ENCODE data around the gene CEP63.
A peak's percentile ranks its signal among the peaks of the same experiment; 100 is the strongest.
"Not testable (repeated sequence)": the region's sequence is repeated elsewhere in the genome, so short reads cannot be mapped to it uniquely, and the experiment has no call there.

Gene CEP63

DNA sequence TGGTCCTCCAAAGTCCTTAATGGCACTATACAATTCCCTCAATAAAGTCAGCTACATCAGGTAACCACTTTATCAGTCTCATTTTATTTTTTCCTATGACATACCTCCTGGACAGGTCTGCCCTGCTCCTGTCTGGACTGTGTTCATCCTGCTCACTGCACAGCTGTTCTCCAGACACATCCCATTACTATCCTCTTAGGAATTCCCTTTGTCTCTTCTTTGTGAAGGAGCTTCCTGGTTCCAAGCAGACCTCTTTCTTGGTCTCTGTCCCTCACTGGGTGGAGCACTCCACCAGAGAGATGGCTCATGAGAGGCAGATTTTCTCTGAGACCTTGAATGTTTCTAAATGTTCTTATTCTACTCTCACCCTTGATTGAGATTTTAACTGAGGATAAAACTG lies 104.9 kb downstream of the CEP63 start:
- no peak for DNase-seq

GRCh38 chr3:134592806-134593205 lies 106.9 kb downstream of the CEP63 start:
- DNase-seq = no peak

- DNase-seq = no peak
Observed at GRCh38 chr3:134594331-134594741, 108.5 kb downstream of the CEP63 start.

GRCh38 chr3:134594986-134595385 lies 109.1 kb downstream of the CEP63 start:
- DNase-seq = not testable (repeated sequence)

DNA sequence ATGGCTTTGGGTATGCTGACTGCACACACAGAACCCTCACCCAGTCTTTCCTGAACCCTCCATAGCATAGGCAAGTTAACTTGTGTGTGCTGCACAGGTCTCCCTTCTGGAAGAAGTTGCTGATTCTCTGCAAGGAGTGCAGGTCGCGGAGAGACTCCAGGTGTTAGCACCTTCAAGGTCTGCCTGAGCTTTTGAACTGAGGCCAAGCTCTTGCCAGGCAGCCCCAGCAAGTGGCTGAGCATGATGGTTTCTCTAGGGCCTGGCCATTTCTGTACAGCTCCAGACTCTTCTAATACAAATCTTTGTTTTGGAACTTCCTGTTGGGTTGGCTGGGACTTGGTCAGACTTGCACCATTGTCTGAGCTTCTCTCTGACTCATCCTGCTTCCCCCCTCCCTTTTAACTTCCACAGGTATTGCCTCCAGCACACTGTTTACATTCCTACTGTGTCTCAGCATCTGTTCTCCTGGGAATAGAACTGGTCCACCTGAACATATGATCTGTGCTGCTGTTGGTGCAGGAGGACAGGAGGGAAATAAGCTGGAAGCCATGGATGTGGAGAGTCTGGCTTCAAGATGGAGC lies 111.6 kb downstream of the CEP63 start:
- DNase-seq = no peak

DNA sequence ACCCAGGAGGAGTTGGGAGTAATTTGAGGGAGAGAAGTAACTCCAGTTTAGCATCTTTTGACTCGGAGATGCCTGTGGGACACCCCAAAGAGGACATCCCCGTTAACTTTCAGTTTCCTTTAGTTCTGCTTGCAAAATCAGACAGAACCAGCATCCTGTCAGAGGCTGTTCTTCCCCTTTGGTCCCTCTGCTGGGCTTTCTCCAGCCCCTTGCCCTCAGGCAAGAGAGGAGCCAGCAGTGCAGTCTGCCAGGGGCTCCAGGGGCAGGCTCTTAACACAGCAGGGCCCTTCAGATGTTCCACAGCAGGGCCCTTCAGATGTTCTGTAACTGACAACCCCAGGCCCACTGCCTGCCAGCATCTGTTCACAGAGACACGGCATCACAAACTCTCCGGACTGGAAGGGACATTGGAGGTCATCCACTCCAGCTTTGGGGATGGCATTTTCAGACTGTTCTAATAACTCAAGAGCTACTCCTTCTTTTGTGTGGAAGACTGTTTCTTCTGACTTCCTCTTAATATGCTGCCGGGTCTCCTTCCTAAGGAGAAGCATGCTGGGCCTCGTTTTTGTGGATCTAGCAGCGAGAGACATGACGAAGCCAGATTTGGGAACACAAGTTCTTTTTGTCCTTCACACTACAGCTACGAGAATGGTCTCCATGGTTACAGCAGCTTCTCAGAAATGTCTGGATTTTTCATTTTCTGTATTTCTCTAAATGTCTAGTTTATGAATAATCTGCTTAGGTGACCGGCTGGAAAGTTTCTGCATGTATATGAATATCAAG lies 113.1 kb downstream of the CEP63 start:
- DNase-seq = no peak

DNA sequence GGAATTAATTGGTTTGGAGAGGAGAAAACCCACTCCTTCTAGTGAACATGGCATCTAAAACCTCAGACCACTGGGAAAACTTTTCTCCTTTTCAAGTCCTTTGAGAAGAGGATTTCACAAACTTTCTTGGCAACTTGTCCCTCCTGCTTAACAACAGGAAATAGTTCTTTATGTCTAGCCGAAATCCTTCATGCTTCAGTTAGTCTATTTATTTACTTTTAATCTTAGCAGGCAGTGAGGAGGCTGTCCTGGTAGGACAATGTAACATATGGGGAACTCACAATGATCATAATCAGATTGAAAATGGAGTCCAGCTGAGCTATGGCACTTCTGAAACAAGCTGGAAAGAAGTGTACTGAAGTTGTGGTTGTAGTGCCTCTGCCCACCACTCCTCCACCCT lies 114.3 kb downstream of the CEP63 start:
- DNase-seq = no peak

- peak; percentile 67 for DNase-seq
Observed at GRCh38 chr3:134600685-134601463, 115.0 kb downstream of the CEP63 start.

DNA sequence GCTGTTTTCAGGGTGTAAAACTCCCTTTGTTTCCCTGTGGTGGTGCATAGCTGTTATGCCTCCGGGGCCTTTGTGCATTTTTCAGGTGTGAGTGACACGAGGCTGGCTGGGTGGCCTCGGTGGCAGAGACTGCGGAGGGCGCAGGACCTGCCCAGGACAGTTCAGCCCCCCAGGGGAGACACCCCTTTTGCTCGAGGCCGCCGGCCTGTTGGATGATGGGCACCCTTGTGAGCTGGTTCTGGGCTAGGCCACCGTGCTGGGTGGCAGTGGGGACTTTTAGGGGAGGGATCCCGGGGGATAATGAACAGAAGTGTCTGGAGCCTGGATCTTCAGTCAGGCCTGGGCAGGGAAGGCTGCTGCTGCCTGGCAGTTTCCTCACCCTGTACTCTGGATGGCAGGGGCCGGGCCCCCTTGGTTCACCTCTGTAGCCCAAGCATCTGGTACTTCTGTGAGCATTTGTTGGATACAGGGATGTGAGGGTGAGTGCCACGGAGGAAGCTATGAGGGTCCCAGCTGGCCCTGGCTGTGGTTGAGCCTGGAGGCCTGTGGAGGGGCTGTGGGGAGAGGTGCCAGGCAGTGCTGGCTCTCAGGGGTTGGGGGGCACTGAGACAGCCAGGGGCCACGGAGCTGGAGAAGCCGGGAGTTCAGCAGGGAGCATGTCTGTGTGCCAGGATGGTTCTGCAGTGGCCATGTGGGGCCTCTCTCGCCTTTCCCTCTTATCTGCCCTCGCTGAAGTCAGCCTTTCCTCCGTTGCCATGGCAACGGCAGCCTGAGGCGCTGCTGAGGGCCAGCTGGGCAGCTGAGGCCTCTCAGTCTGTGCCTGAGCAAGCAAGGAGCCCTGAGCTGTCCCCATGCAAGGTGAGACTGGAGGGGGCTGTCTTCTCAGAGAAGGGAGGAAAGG lies 115.9 kb downstream of the CEP63 start:
- DNase-seq = no peak

- no peak for DNase-seq
Observed at GRCh38 chr3:134602440-134602814, 116.6 kb downstream of the CEP63 start.

GRCh38 chr3:134603480-134603879 lies 117.6 kb downstream of the CEP63 start:
- no peak for DNase-seq

DNA sequence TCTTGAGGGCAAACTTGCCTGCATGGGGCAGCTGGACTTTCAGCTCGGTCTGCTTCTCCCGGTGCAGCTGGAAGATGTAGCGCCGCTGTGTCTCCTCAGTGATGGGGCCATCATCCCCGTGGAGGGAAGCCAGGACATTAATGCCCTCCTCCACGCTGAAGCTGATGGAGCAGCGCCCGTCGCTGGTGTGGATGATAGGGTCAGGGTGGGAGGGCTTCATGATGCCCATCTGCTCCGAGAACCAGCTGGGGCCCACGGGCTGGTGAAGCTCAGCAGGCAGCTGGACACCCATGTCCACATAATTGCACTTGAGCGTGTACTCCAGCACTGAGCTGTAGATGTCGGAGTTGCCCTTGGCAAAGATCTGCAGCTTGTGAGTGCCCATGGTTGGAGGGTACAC lies 118.1 kb downstream of the CEP63 start:
- no peak for DNase-seq

GRCh38 chr3:134605556-134605955 lies 119.7 kb downstream of the CEP63 start:
- DNase-seq = no peak

DNA sequence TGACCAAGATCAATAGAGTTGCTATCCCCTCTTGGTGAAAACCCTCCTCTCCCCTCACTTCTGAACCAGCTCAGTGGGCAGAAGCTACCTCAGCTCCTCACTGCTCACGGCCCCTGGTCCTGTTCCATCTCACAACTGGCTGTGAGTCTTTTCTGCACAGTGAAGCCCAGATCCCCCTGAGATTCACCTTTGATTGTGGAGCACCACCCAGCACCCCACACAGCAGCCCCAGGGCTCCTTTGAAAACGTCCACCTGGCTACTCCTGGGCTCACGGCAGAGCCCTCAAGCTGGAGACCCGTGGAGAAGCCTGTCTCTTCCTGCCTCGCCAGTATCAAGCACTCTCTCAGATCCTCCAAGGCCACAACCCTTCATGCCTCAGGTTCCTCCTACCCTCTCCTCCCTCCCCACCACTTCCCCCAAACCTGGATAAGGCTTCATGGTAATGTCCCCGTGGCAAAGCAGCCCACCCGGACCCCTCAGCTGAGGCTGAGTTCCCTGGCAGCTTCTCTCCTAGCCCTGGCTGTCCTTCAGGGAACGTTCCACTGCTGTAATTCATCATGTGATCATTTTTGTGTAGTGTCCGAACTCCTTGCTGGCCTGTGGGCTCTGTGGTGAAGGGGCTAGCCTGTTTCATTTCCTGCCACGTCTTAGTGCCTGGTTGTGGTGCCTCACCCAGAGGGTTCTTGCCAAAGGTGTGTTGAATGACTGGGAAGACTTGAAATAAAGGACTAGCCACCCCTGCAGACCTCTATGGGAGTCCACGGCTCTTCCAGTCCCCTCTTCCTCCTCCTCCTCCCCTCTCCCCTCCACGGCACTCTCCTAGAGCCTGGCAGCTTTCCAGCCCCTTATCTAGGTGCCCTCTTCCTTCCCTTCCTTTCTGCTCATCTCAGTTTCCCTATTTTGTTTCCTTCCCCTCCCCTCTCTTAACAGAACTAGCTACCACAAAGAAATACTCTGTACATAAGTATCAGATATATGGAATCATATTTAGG lies 120.5 kb downstream of the CEP63 start:
- no peak for DNase-seq

DNA sequence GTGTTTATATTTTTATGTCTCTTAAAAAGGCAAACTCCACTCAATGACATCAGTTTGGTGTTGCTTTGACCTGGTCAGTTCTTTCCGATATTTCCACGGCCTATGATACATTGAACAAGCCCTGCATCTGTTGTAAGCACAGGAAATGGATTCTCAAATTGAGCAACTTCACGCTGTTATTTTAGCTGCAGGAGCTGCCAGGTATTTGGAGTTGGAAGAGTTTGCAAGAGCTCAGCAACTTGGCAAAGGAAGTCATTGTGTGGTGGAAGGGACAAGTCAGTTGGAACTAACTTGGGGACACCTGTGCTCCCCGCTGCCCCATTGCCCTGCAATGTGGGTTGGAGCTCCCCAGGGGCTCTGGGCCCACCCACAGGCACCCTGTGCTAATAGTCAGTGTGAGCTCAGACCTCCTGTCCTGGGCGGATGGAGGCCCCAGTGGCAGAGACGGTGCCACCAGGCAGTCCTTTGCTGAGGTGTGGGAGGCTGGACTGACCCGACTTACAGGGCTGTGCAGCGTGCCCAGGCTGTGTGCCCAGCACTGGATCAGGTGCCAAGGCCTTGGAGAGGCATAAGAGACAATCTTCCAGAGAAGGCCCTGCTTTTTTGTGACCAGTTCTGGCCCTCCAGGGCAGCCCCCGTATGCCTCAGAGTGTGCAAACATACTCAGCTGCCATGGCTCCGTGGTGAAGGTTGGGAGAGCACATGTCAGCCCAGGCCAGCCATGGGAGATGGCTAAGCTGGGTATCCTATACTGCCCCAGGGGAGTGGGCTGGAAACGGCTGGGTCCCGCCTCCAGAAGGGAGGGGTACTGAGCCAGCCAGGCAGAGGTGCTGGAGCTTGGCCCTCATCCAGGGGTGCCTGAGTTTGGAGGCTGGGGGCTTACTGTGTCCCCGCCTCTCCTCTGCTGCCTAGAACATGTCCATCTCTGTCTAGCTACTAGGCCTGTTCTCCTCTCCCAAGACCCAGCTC lies 121.5 kb downstream of the CEP63 start:
- no peak for DNase-seq

GRCh38 chr3:134608023-134608770 lies 122.3 kb downstream of the CEP63 start:
- no peak for DNase-seq

DNA sequence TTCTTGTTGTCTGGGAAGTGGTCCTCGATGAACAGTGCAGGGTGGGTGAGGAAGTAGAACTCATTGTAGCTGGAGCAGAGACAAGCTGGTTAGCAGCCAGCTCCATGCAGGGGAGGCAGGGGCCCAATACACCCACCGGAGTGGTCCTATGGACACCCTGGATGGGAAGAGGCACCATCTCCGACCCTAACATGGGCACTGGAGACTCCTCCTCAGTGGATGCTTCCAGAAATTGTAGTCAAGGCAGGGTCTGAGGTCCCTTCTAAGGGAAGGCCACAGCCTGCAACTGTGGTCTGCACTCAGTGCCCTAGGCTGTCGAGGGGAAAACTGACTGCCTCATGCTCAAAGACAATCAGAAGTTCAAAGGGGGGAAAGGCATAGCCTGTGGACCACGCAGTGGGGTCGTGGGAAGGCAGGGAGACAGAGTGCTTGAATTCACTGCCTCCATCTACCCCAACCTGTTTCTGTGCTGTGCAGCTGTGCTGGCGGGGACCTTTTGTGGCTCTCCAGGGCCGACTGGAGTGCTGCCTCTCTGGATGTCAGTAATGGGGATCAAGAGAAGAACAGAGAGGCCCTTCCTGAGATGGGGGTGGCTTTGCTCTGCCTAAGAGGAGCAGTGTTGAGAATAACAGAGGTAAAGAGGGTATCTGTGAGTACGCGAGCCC lies 123.0 kb downstream of the CEP63 start:
- no peak for DNase-seq

GRCh38 chr3:134609821-134610431 lies 124.1 kb downstream of the CEP63 start:
- no peak for DNase-seq
